HPDE6-E6E7 (cell line): ENCODE measurements around the gene PRPF18.
"Not testable (repeated sequence)": the region's sequence is repeated elsewhere in the genome, so short reads cannot be mapped to it uniquely, and the experiment has no call there.

ENCODE experiments used
- DNase-seq: peaks from one replicate; pipeline ENCODE4 v3.0.0; 2011; ENCODE audit warnings: missing footprints; ENCODE audit errors: extremely low spot score

Gene PRPF18

GRCh38 chr10:13586676-13587355, at the start of gene PRPF18:
PRPF18 (plus strand) TSS chr10:13586965; CDS start chr10:13587087, 122 bp downstream.
- DNase-seq: peak; percentile 63

GRCh38 chr10:13537985-13538384, 48.8 kb upstream of the PRPF18 start:
- DNase-seq: not testable (repeated sequence)

GRCh38 chr10:13542533-13542932, 44.2 kb upstream of the PRPF18 start:
- no peak for DNase-seq

- DNase-seq: no peak
These were observed 36.0 kb upstream of the PRPF18 start for GRCh38 chr10:13550802-13551201.

DNA sequence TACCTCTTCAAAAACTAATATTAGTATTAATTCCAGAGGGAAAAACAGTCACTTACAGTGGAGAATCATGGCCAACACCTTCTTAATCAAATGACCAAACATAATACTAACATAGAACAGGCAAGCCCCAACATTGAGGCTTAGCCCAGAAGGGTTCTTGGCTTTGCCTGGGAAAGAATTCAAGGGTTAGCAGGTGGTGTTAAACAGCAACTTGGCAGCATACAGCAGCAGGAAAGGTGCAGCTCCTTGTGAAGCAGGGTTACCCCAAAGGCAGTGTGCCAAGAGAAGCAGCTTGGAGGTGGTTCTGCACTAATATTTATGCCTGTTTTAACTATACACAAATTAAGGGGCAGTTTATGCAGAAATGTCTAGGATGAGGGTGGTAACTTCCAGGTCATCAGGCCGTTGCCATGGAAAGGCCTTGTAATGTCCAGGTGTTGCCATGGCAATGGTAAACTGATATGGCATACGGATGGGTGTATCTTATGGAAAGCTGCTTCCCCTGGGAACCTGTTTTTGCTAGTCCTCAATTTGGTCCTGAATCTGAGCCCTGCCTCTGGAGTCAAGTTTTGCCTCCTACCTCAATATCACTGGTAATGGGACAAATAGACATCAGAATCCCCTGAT, 30.8 kb upstream of the PRPF18 start:
- no peak for DNase-seq

- no peak for DNase-seq
These were observed 27.6 kb upstream of the PRPF18 start for GRCh38 chr10:13559124-13559700.

- no peak for DNase-seq
These were observed 26.2 kb upstream of the PRPF18 start for GRCh38 chr10:13560597-13560996.

- no peak for DNase-seq
These were observed 23.0 kb upstream of the PRPF18 start for GRCh38 chr10:13563481-13564445.

DNA sequence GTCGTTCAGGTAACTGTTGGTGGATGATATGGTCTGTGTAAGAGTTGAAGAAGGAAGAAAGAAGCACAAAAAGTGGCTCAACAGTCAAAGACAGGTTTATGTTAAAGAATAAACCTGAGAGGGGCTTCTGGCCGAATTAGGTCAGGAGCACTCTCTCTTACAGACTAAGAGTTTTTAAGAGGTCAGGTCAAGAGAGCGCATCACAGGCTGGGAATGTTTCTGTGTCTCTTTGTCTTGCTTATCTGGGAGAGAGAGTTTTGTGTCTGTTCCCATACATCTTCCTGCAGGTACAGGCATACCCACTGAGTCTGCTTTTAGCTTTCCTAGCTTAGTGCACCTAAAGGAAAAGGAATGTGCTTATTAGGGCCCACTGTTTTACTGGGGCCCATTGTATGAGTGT, 22.2 kb upstream of the PRPF18 start:
- no peak for DNase-seq

DNA sequence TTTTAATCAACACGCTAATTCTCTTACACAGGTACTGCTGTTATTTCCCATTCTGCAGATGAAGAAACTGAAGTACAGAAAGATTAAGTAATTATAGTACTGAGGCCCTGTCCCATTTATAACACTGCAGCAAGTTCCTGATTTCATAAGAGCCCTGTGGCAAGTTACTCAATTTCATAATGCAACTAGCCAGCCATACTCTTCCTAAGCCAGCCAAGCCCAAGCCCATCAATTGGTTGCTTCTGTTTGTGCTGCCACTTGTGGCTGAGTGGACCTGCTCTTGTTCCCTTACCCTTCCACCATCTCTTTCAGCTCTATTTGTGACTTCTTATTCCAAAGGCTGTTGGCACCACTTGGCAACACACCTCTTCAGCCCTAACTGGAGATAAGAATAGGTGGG, 19.7 kb upstream of the PRPF18 start:
- DNase-seq: no peak

DNA sequence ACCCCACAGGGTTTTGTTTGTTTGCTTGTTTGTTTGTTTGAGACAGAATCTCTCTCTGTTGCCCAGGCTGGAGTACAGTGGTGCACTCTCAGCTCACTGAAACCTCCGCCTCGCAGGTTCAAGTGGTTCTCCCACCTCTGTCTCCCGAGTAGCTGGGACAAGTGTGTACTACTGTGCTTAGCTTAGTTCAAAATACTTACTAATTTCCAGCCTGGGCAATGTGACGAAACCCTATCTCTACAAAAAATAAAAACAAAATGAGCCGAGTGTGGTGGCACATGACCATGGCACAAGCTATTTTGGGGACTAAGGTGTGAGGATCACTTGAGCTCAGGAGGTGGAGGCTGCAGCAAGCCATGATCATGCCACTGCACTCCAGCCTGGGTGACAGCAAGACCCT, 15.2 kb upstream of the PRPF18 start:
- DNase-seq: no peak

GRCh38 chr10:13573960-13574359, 12.8 kb upstream of the PRPF18 start:
- DNase-seq: no peak

- DNase-seq: no peak
These were observed 1.5 kb upstream of the PRPF18 start for GRCh38 chr10:13585195-13585751.

DNA sequence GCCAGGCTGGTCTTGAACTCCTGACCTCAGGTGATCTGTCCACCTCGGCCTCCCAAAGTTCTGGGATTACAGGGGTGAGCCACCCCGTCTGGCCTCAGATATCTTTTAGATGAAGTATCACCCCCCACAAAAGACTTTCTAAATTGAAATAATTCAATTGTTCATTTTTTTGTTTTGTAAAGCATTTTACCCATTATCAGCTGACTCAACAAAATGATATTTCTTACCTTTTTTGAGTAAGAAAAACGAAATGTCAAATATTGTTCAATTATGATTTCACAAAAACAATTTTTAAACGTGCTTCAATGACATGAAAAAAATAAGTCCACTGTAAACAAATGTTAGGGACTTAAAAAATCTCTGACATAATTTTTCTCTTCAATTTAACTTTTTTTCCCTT, 822 bp upstream of the PRPF18 start:
- DNase-seq: no peak

DNA sequence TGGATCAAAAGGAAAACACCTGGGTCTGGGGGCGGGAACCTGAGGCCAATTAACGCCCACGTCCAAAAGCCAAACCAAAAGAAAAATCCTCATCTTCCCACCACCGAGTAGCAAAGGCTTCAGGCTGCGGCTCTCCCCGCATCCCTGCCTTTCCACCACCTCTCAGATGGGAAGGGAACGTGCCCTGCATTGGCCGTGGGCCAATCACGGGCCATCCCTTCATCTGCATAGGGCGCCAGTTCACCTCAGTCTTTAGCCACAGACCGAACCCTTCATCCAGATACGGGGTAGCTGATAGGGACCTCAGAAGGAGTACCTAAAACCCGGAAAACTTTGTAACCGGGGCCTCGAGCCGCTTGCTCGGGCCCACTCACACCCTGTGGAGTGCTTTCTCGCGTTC, 626 bp downstream of the PRPF18 start:
- DNase-seq: no peak

DNA sequence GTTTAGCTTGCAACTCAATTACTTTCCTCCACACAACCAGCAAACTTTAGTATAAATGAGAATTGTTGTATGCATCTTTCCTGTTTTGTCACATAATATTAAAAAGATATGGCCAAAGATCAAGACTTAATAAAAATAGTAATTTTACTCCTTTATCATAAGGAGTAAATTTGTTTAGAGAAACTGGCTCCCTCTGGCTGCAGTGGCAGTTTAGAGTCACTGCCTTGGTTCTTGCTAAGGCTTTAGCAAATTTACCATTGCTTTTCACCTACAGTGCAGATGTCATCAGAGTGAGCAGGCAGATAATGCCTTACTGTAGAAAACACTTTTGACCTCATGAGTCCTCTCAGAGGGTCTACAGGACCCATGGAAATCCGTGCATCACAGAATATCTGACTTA, 2.6 kb downstream of the PRPF18 start:
- no peak for DNase-seq

- no peak for DNase-seq
These were observed 4.1 kb downstream of the PRPF18 start for GRCh38 chr10:13590886-13591285.

GRCh38 chr10:13592306-13592705, 5.5 kb downstream of the PRPF18 start:
- no peak for DNase-seq

DNA sequence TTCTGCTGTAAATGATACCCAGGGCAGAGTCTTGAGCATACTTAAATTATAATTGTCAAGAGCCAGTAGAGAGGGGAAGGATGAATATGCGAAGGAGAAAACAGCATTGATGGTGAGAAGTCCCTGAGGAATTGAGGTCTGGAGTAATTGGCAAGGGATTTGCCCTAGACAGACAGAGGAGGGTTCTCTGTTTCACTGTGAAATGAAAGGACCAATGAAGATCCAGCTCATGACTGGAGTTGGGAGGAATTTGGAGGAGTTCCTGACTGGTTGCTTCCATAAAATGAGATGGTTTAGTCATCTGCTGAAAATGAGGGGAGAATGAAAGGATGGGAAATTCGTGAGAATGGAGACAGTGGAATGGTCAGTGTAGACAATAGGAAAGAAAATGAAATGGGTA, 6.8 kb downstream of the PRPF18 start:
- DNase-seq: no peak

GRCh38 chr10:13594641-13595040, 7.9 kb downstream of the PRPF18 start:
- DNase-seq: no peak

DNA sequence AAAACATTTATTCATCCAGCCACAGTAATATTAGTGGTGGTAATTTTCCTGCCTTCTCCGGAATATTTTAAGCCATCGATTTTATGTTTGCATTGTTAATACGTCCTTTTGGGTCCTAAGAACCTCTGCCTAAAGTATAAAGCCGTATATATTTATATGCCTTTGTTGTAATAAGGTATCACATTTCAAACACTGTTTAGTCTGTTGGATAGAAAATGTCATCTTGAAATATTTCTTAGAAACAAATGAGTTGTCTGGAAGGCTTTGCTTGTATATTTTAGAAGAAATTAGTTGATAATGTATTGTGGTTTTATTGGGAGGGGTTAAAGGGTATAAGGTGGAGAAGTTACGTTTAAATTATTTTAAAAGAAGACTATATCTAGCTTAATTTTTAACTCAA, 11.1 kb downstream of the PRPF18 start:
- no peak for DNase-seq
